ENCODE measurements around the gene GRN. TPM values are rescaled to one million over a fixed set of nuclear protein-coding genes. Genes with fewer than 3 reads are reported as not detected.
A peak's percentile ranks its signal among the peaks of the same experiment; 100 is the strongest.
"Not testable (repeated sequence)": the region's sequence is repeated elsewhere in the genome, so short reads cannot be mapped to it uniquely, and the experiment has no call there.

Gene GRN
- total RNA-seq, 1 experiment from 2014 or later: 206 TPM

DNA sequence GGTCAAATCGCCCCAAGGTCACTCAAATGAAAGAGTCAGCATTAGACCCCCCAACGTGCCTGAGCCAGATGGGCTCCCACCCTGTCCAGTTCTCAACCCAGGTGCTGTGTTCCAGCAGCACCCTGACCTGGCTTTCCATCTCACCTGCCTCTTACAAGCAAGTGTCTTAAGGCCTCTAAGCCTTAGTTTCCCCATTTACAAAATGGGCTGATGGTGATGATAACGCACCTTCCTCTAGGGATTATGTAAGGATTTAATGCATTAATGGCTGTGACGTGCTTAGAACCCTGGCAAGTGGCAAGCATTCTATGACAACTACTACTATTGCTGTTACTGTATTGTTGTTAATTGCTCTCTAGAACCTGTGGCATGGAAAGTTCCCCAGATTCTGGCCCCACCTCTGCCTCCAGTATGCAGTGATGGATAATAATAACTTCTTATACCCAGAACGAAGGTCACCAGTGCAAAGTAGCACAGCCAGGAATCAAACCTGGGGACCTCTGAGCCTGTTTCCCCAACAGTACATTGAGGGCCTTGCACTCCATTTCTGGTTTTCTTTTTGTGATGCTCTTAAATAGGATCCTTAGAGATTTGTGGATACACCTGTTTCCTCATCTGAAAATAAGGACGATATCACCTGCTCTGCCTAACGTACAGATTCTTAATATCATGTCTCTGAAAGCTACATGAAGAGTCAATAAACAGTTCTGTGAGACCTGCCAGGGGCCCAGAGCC, 17.2 kb upstream of the GRN start:
- DNase-seq (ENCODE audit: low read depth, low spot score): no peak
- H3K4me1 ChIP-seq (ENCODE audit: control insufficient read depth in 1 of 2, insufficient read depth in 2 of 2, low read length in 2 of 2): peaks cover 18 to 40% of the 10 kb centered on the region in 2 experiments
- TF ChIP-seq FOSL1 (IDR thresholded peaks at IDR 0.05; ENCODE audit: low read depth): no peak
- no peak for TF ChIP-seq POLR2A (IDR thresholded peaks at IDR 0.05; ENCODE audit: borderline replicate concordance, extremely low read depth, insufficient read depth, insufficient read length)
- no peak for TF ChIP-seq SP1 (IDR thresholded peaks at IDR 0.05; ENCODE audit: low read depth)
- TF ChIP-seq ZNF274 (IDR thresholded peaks at IDR 0.05; ENCODE audit: low read depth, low read length): no peak
- no peak for TF ChIP-seq YY1 (IDR thresholded peaks at IDR 0.05; ENCODE audit: extremely low read depth, insufficient replicate concordance, low read depth, low read length)
- no peak for TF ChIP-seq ZFX (IDR thresholded peaks at IDR 0.05)
- no peak overlapping the region for H3K4me3 ChIP-seq (replicated peaks in 1 of 2; ENCODE audit: low read depth in 1 of 2, low read length in 2 of 2)
- H3K9me2 ChIP-seq (ENCODE audit: insufficient read depth): no peaks in the 10 kb centered on the region
- H3K27me3 ChIP-seq (ENCODE audit: insufficient read depth, low read length): no peaks in the 10 kb centered on the region
- ChIA-PET RAD21 (ENCODE audit: low non-redundant PET in 1 of 2, low total read pairs in 2 of 2, uncharacterized antibody in 2 of 2, unreplicated experiment in 2 of 2) (interaction anchor here in 1 of 2 experiments (1.2 kb wide), 1 partner anchor 117 kb away, joined by 4 read pairs; no protein-coding TSS in a partner anchor), CTCF (interaction anchor here (0.8 to 1.3 kb wide), 4 partner anchors 18 to 124 kb away, joined by 3 to 6 read pairs (median 4); partner anchors contain the start of gene GRN), POLR2A (interaction anchor here (1.0 kb wide), 1 partner anchor 142 kb away, joined by 3 read pairs; no protein-coding TSS in a partner anchor)
- peak overlapping the region; percentile 23; the same call in 1 of the 2 replicates for H3K27ac ChIP-seq (ENCODE audit: low read depth, low read length)
- intact Hi-C loops (cut with micrococcal nuclease): loop anchor here (2.0 kb wide), 2 partner anchors 109 to 117 kb away; partner anchors contain the start of gene UBTF
- peak overlapping the region; percentile 33; the same call in 1 of the 2 replicates for H3K4me2 ChIP-seq (ENCODE audit: low read length)
- H3K79me2 ChIP-seq (ENCODE audit: insufficient read depth, low read length): peaks cover 32% of the 10 kb centered on the region
- no peak overlapping the region for H3K9ac ChIP-seq (ENCODE audit: low read length)
- no peaks in the 10 kb centered on the region for H3K36me3 ChIP-seq (ENCODE audit: control insufficient read depth in 1 of 2, insufficient read depth in 2 of 2, low read length in 2 of 2)
- no peak for ATAC-seq
- BruUV-seq (replicated peaks): no TSS peak
- no peaks in the 10 kb centered on the region for H3K9me3 ChIP-seq (ENCODE audit: control insufficient read depth in 1 of 2, insufficient read depth in 1 of 2, low read depth in 1 of 2, low read length in 2 of 2)
- H2AFZ ChIP-seq (ENCODE audit: low read depth, low read length, poor library complexity, severe bottlenecking): no peak overlapping the region
- H4K20me1 ChIP-seq (ENCODE audit: insufficient read depth): no peaks in the 10 kb centered on the region

DNA sequence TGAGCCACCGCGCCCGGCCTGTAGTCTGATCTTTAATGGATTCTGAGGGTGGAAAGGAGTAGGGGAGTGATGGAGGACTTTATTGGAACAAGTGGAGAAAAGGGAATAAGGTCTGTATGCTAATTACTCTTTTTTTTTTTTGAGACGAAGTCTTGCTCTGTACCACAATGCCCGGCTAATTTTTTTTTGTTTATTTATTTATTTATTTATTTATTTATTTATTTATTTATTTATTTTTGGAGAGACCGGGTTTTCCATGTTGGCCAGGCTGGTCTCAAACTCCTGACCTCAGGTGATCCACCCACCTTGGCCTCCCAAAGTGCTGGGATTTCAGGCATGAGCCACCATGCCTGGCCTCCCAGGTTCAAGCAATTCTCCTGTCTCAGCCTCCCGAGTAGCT, 15.6 kb upstream of the GRN start:
- RAD21 ChIA-PET (ENCODE audit: low non-redundant PET in 1 of 2, low total read pairs in 2 of 2, uncharacterized antibody in 2 of 2, unreplicated experiment in 2 of 2); POLR2A ChIA-PET; H3K4me3 ChIP-seq (replicated peaks in 1 of 2; ENCODE audit: low read depth in 1 of 2, low read length in 2 of 2); DNase-seq (ENCODE audit: low read depth, low spot score); ATAC-seq; BruUV-seq (replicated peaks); H3K9ac ChIP-seq (ENCODE audit: low read length); H2AFZ ChIP-seq (ENCODE audit: low read depth, low read length, poor library complexity, severe bottlenecking); H3K9me3 ChIP-seq (ENCODE audit: control insufficient read depth in 1 of 2, insufficient read depth in 1 of 2, low read depth in 1 of 2, low read length in 2 of 2); H4K20me1 ChIP-seq (ENCODE audit: insufficient read depth); H3K36me3 ChIP-seq (ENCODE audit: control insufficient read depth in 1 of 2, insufficient read depth in 2 of 2, low read length in 2 of 2); H3K27ac ChIP-seq (ENCODE audit: low read depth, low read length); intact Hi-C loops (cut with micrococcal nuclease); H3K4me2 ChIP-seq (ENCODE audit: low read length); H3K9me2 ChIP-seq (ENCODE audit: insufficient read depth); H3K27me3 ChIP-seq (ENCODE audit: insufficient read depth, low read length): not testable (repeated sequence)
- CTCF ChIA-PET: interaction anchor here (1.1 to 2.3 kb wide), 2 partner anchors 193 to 228 kb away, joined by 3 to 13 read pairs; partner anchors contain the start of gene FZD2
- H3K79me2 ChIP-seq (ENCODE audit: insufficient read depth, low read length): peaks cover 16% of the 10 kb centered on the region
- H3K4me1 ChIP-seq (ENCODE audit: control insufficient read depth in 1 of 2, insufficient read depth in 2 of 2, low read length in 2 of 2): peaks cover 18 to 34% of the 10 kb centered on the region in 2 experiments

DNA sequence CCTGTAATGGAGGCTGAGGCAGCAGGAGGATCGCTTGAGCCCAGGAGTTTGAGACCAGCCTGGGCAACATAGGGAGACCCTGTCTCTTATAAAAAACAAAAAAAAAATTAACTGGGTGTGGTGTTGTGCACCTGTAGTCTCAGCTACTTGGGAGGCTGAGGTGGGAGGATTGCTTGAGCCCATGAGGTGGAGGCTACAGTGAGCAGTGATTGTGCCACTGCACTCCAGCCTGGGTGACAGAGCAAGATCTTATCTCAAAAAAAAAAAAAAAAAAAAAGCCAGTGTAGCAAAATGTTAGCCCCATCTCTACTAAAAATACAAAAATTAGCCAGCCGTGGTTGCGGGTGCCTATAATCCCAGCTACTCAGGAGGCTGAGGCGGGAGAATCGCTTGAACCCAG, 14.8 kb upstream of the GRN start:
- peaks cover 18 to 34% of the 10 kb centered on the region in 2 experiments for H3K4me1 ChIP-seq (ENCODE audit: control insufficient read depth in 1 of 2, insufficient read depth in 2 of 2, low read length in 2 of 2)

More for the DNA sequence above, 14.8 kb upstream of the GRN start:
- H3K9ac ChIP-seq (ENCODE audit: low read length); H3K27ac ChIP-seq (ENCODE audit: low read depth, low read length); DNase-seq (ENCODE audit: low read depth, low spot score); H2AFZ ChIP-seq (ENCODE audit: low read depth, low read length, poor library complexity, severe bottlenecking); H3K27me3 ChIP-seq (ENCODE audit: insufficient read depth, low read length); H3K4me3 ChIP-seq (replicated peaks in 1 of 2; ENCODE audit: low read depth in 1 of 2, low read length in 2 of 2); intact Hi-C loops (cut with micrococcal nuclease); H3K9me2 ChIP-seq (ENCODE audit: insufficient read depth); RAD21 ChIA-PET (ENCODE audit: low non-redundant PET in 1 of 2, low total read pairs in 2 of 2, uncharacterized antibody in 2 of 2, unreplicated experiment in 2 of 2); H4K20me1 ChIP-seq (ENCODE audit: insufficient read depth); H3K4me2 ChIP-seq (ENCODE audit: low read length); BruUV-seq (replicated peaks); H3K36me3 ChIP-seq (ENCODE audit: control insufficient read depth in 1 of 2, insufficient read depth in 2 of 2, low read length in 2 of 2); ATAC-seq; H3K9me3 ChIP-seq (ENCODE audit: control insufficient read depth in 1 of 2, insufficient read depth in 1 of 2, low read depth in 1 of 2, low read length in 2 of 2): not testable (repeated sequence)
- ChIA-PET CTCF (interaction anchor here (0.6 to 2.3 kb wide), 10 partner anchors 21 to 192 kb away, joined by 3 to 13 read pairs (median 4); partner anchors contain the start of gene FAM171A2), POLR2A (interaction anchor here (0.8 to 1.5 kb wide), 2 partner anchors 15 to 126 kb away, joined by 4 to 7 read pairs; partner anchors contain the start of gene GRN)
- H3K79me2 ChIP-seq (ENCODE audit: insufficient read depth, low read length): peaks cover 13% of the 10 kb centered on the region; the same call in 1 of the 2 replicates

Data from HCT116 (cell line).